K562 (cell line): ENCODE results near the gene PILRA. TPM values are rescaled to one million over a fixed set of nuclear protein-coding genes. Genes with fewer than 3 reads are reported as not detected.

Source experiments
- GATA2 ChIP-seq: sonication (generic); formaldehyde crosslinking; IDR thresholded peaks from 2 replicates; pipeline ENCODE4 v1.4.0; 2020; ENCODE audit warnings: mild to moderate bottlenecking, missing genetic modification reagents
- MGA ChIP-seq: fragments of 450-650 bp; IDR thresholded peaks from 2 replicates; pipeline ENCODE4 v1.6.1; 2016; ENCODE audit warnings: mild to moderate bottlenecking, moderate library complexity
- POLR2AphosphoS5 ChIP-seq: IDR thresholded peaks from 2 replicates; pipeline ENCODE4 v1.6.1; 2011; ENCODE audit warnings: mild to moderate bottlenecking, low read depth, low read length, moderate library complexity; ENCODE audit not compliant: control insufficient read depth, insufficient read depth
- polyA plus RNA-seq, 8 experiments: library from polyadenylated mRNA; depleted of rRNA in 4 of 8; stranded (reverse) in 5 of 8; unstranded in 3 of 8; fragments of >200 nt; fragmentation: Nextera tagmentation in 2 of 8; fragmentation: Illumina TruSeq in 1 of 8; extraction: Ambion mirVana in 2 of 8; extraction: Trizol in 1 of 8; gene quantifications; 2 replicates each; pipeline versions ENCODE4 v1.2.1 to v1.2.3, GENCODE V29; 2011 to 2014; ENCODE audit warnings: inconsistent platforms in 1 of 8, missing spikeins in 1 of 8
- total RNA-seq, 7 experiments: library from RNA; depleted of rRNA in 6 of 7; stranded (reverse); fragments of >200 nt in 6 of 7; fragmentation: Illumina TruSeq in 2 of 7; extraction: Trizol in 2 of 7; gene quantifications; 2 replicates each; pipeline versions ENCODE4 v1.2.1 to v1.2.3, GENCODE V29; 2011 to 2021; ENCODE audit warnings: low replicate concordance in 1 of 7

The PILRA gene
- total and polyA plus RNA-seq, 9 of the 15 experiments (the other 6 are each of a cell fraction or from before 2014, with no cell fraction given): 0.13 to 1.8 (median 0.62) TPM

- no peak for TF ChIP-seq MGA
- peak; percentile 45 for TF ChIP-seq POLR2AphosphoS5
- no peak for TF ChIP-seq GATA2 (CRISPR knock-in tag)
- TF ChIP-seq, all 486 proteins: peak for 14
Measured at GRCh38 chr7:100433592-100434296, 60.5 kb downstream of the PILRA start (continued).
